MCF 10A (cell line): ENCODE results near the gene IL21R. TPM values are rescaled to one million over a fixed set of nuclear protein-coding genes. Genes with fewer than 3 reads are reported as not detected.
"Not testable (repeated sequence)": the region's sequence is repeated elsewhere in the genome, so short reads cannot be mapped to it uniquely, and the experiment has no call there.

Experiments
- BruUV-seq: library from RNA; stranded (reverse); fragments of 400-500 nt; replicated peaks from 2 replicates; lab custom pipeline; 2021; lab: Mats Ljungman, UMichigan
- CTCF ChIA-PET: fragments of 300-600 bp; sonication (Branson Sonifier 250); formaldehyde crosslinking; extraction: SDS; loops from one replicate; lab custom pipeline; 2021; ENCODE audit warnings: antibody characterized with exemption, inconsistent platforms; lab: Yijun Ruan, JAX
- POLR2A ChIA-PET: fragments of 300-600, 350-650 bp; sonication (Branson Sonifier 250); formaldehyde crosslinking; extraction: SDS; loops from one replicate; lab custom pipeline; 2020; ENCODE audit warnings: antibody characterized with exemption, inconsistent platforms; lab: Yijun Ruan, JAX
- DNase-seq: peaks from one replicate; pipeline ENCODE4 v3.0.0-alpha.2; 2018; ENCODE audit not compliant: unreplicated experiment
- H3K27ac Mint-ChIP-seq: one replicate; pipeline ENCODE4 v1.8.0; 2022; ENCODE audit warnings: mild to moderate bottlenecking, low read depth, mixed read lengths; ENCODE audit not compliant: unreplicated experiment
- H3K27me3 Mint-ChIP-seq: one replicate; pipeline ENCODE4 v1.8.0; 2022; ENCODE audit warnings: mixed read lengths; ENCODE audit not compliant: insufficient read depth, unreplicated experiment
- H3K36me3 Mint-ChIP-seq: one replicate; pipeline ENCODE4 v1.8.0; 2022; ENCODE audit warnings: mild to moderate bottlenecking, moderate library complexity, mixed read lengths; ENCODE audit not compliant: insufficient read depth, unreplicated experiment
- H3K4me1 Mint-ChIP-seq: one replicate; pipeline ENCODE4 v1.8.0; 2022; ENCODE audit warnings: mixed read lengths; ENCODE audit not compliant: insufficient read depth, unreplicated experiment
- H3K4me3 Mint-ChIP-seq: one replicate; pipeline ENCODE4 v1.8.0; 2022; ENCODE audit warnings: mild to moderate bottlenecking, moderate library complexity, mixed read lengths; ENCODE audit not compliant: unreplicated experiment
- H3K9me3 Mint-ChIP-seq: one replicate; pipeline ENCODE4 v1.8.0; 2022; ENCODE audit warnings: mixed read lengths; ENCODE audit not compliant: unreplicated experiment
- CTCF ChIP-seq: fragments of 200-600 bp; IDR thresholded peaks from one replicate; pipeline ENCODE4 v1.8.0; 2022; ENCODE audit warnings: antibody characterized with exemption, mild to moderate bottlenecking; ENCODE audit not compliant: unreplicated experiment
- intact Hi-C: fragments of 100-400 bp; cut with micrococcal nuclease; formaldehyde crosslinking; loops from 2 replicates; pipeline ENCODE4 v1.14.1; 2022
- total RNA-seq: library from RNA; stranded (reverse); gene quantifications from 2 replicates; pipeline ENCODE4 v1.2.3, GENCODE V29; 2022

IL21R gene
- total RNA-seq, 1 experiment from 2014 or later = 0.21 TPM

GRCh38 chr16:27430923-27431484 lies 29.0 kb downstream of the IL21R start:
- Mint-ChIP-seq H3K27ac (no peak overlapping the region), H3K4me3 (no peak overlapping the region), H3K27me3 (no peaks in the 10 kb centered on the region), H3K36me3 (no peaks in the 10 kb centered on the region), H3K9me3 (no peaks in the 10 kb centered on the region), H3K4me1 (peaks cover 19% of the 10 kb centered on the region)
- no peak for TF ChIP-seq CTCF
- no peak for DNase-seq
- ChIA-PET CTCF (no interaction called here), POLR2A (interaction anchor here (0.6 to 0.7 kb wide), 2 partner anchors 804 to 1851 kb away, joined by 3 read pairs; no protein-coding TSS in a partner anchor)
- no TSS peak for BruUV-seq
- intact Hi-C loops = no loop called here

- H3K4me1 Mint-ChIP-seq = peaks cover 11% of the 10 kb centered on the region
- intact Hi-C loops = no loop called here
- no peak overlapping the region for H3K4me3 Mint-ChIP-seq
- POLR2A ChIA-PET = interaction anchor here (0.6 to 0.7 kb wide), 3 partner anchors 53 to 803 kb away, joined by 3 read pairs; no protein-coding TSS in a partner anchor
- no peaks in the 10 kb centered on the region for H3K36me3 Mint-ChIP-seq
- peak; percentile 33 for DNase-seq
- no peaks in the 10 kb centered on the region for H3K9me3 Mint-ChIP-seq
- BruUV-seq = no TSS peak
- CTCF ChIA-PET = no interaction called here
- H3K27ac Mint-ChIP-seq = no peak overlapping the region
- no peaks in the 10 kb centered on the region for H3K27me3 Mint-ChIP-seq
- no peak for TF ChIP-seq CTCF
These were observed 30.0 kb downstream of the IL21R start for GRCh38 chr16:27431773-27432532.

GRCh38 chr16:27432558-27432957 lies 30.6 kb downstream of the IL21R start:
- peak; percentile 12 for DNase-seq
- ChIA-PET CTCF (no interaction called here), POLR2A (interaction anchor here (0.7 kb wide), 1 partner anchor 117 kb away, joined by 3 read pairs; no protein-coding TSS in a partner anchor)
- H3K36me3 Mint-ChIP-seq = no peaks in the 10 kb centered on the region
- TF ChIP-seq CTCF = no peak
- no peak overlapping the region for H3K27ac Mint-ChIP-seq
- H3K27me3 Mint-ChIP-seq = no peaks in the 10 kb centered on the region
- peaks cover 11% of the 10 kb centered on the region for H3K4me1 Mint-ChIP-seq
- no peaks in the 10 kb centered on the region for H3K9me3 Mint-ChIP-seq
- intact Hi-C loops = no loop called here
- no peak overlapping the region for H3K4me3 Mint-ChIP-seq
- no TSS peak for BruUV-seq

- not testable (repeated sequence) for BruUV-seq
These were observed 31.2 kb downstream of the IL21R start for GRCh38 chr16:27433191-27433590.

More at GRCh38 chr16:27433191-27433590, 31.2 kb downstream of the IL21R start:
- H3K36me3 Mint-ChIP-seq, H3K9me3 Mint-ChIP-seq, POLR2A ChIA-PET, intact Hi-C loops, DNase-seq, H3K27me3 Mint-ChIP-seq, H3K4me3 Mint-ChIP-seq, CTCF ChIA-PET, H3K27ac Mint-ChIP-seq: not testable (repeated sequence)
- peaks cover 11% of the 10 kb centered on the region for H3K4me1 Mint-ChIP-seq
